Germinal center (tissue), 1 donor: ENCODE results near the gene ANGPT4.

ENCODE experiments used
- DNase-seq: peaks from one replicate; pipeline ENCODE4 v3.0.0; 2012; ENCODE audit warnings: mixed read lengths, low spot score

The ANGPT4 gene

GRCh38 chr20:825710-826421 is 90.3 kb downstream of the ANGPT4 start:
- DNase-seq, result no peak

- no peak for DNase-seq
Measured at GRCh38 chr20:824916-825315, 91.2 kb downstream of the ANGPT4 start.

- DNase-seq, result no peak
Measured at GRCh38 chr20:824490-824889, 91.6 kb downstream of the ANGPT4 start.

GRCh38 chr20:823574-823902 is 92.6 kb downstream of the ANGPT4 start:
- no peak for DNase-seq

GRCh38 chr20:822651-823573 is 93.2 kb downstream of the ANGPT4 start:
- no peak for DNase-seq

- DNase-seq, result no peak
Measured at GRCh38 chr20:821731-822065, 94.4 kb downstream of the ANGPT4 start.

- DNase-seq, result no peak
Measured at GRCh38 chr20:821046-821730, 94.9 kb downstream of the ANGPT4 start.

- no peak for DNase-seq
Measured at GRCh38 chr20:820323-820953, 95.7 kb downstream of the ANGPT4 start.
